Esophagus (tissue), 2 donors: ENCODE data around the gene TM2D3. TPM values are rescaled to one million over a fixed set of nuclear protein-coding genes. Genes with fewer than 3 reads are reported as not detected.

Experiments used
- H3K27ac ChIP-seq, 2 donors: one replicate each; pipeline ENCODE4 v1.5.1; 2013; ENCODE audit warnings: low read depth in 2 of 2, mild to moderate bottlenecking in 2 of 2, inconsistent platforms in 1 of 2, low read length in 1 of 2, moderate library complexity in 1 of 2
- H3K27me3 ChIP-seq, 2 donors: one replicate each; pipeline ENCODE4 v1.6.1; 2013; ENCODE audit warnings: low read length in 2 of 2, control low read depth in 1 of 2, mild to moderate bottlenecking in 1 of 2; ENCODE audit not compliant: insufficient read depth in 2 of 2, control insufficient read depth in 1 of 2
- H3K36me3 ChIP-seq, 2 donors: one replicate each; pipeline ENCODE4 v1.6.1; 2013; ENCODE audit warnings: low read length in 1 of 2; ENCODE audit not compliant: control insufficient read depth in 2 of 2, insufficient read depth in 2 of 2
- H3K4me1 ChIP-seq, 2 donors: one replicate each; pipeline ENCODE4 v1.6.1; 2013; ENCODE audit warnings: low read length in 1 of 2; ENCODE audit not compliant: control insufficient read depth in 2 of 2, insufficient read depth in 2 of 2
- H3K4me3 ChIP-seq, 2 donors: one replicate each; pipeline ENCODE4 v1.5.1; 2013; ENCODE audit warnings: low read length in 2 of 2, mild to moderate bottlenecking in 2 of 2, low read depth in 1 of 2, moderate library complexity in 1 of 2
- H3K9me3 ChIP-seq, 2 donors: one replicate each; pipeline ENCODE4 v1.6.1; 2013; ENCODE audit warnings: mild to moderate bottlenecking in 2 of 2, low read depth in 1 of 2, low read length in 1 of 2, moderate library complexity in 1 of 2; ENCODE audit not compliant: control insufficient read depth in 2 of 2, insufficient read depth in 1 of 2
- WGBS, 2 donors: extraction: QIAGEN DNeasy Blood & Tissue Kit; methylation state at CpG; one replicate each; pipeline ENCODE4 v1.1.7; 2013; 5-methylcytosine and 5-hydroxymethylcytosine counted together
- polyA plus RNA-seq, 2 donors: library from polyadenylated mRNA; stranded (reverse); fragments of 200-250 nt; gene quantifications; one replicate each; pipeline ENCODE4 v1.2.3, GENCODE V29; 2013
- donor health status: healthy with polysubstance abuse.
- donor health status: Bipolar disorder and iron deficiency.

The TM2D3 gene
- polyA plus RNA-seq, 2 donors = 19.0 to 21.2 TPM

DNA sequence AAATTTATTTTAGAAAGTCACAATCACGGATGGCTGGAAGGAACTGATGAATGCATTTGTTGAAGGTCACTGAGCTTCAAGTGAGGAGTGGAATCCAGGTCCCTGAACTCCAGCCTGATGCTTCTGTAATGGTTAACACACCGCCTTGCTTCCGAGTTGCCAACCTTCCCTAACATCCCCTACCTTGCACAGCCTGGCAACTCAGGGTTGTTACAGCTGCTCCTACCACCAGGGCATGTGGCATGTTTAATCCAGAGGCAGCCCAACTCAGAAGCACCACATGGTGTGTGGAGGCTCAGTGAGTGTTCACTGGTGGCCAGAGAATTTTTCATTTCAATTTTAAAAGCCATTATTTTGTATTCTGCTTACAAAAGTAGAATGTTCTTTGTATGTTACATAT, 4.9 kb downstream of the TM2D3 start:
- peaks cover 0 to 18% of the 10 kb centered on the region in 2 donors for H3K36me3 ChIP-seq

DNA sequence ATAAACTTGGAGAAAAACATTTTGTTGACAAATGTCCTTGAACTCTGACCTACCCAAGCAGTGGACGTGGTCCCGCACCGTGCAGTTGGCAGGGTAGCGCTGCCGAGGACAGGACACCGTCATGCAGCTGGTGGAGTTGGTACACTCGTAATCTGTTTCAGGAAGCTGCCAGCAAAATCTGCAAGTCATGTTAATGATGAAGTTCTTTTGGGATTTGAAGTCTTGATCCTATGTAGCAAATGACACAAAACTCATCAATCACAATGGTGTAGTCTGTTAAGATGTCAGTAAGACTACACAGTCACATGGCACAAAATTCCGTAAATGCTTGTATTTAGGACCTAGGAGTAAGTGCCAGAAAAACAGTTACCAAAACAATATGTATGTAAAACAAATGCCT, 5.5 kb downstream of the TM2D3 start:
- no peak overlapping the region for H3K27ac ChIP-seq
- peaks cover 0 to 18% of the 10 kb centered on the region in 2 donors for H3K36me3 ChIP-seq
- no peaks in the 10 kb centered on the region for H3K9me3 ChIP-seq
- no peaks in the 10 kb centered on the region for H3K4me1 ChIP-seq
- H3K4me3 ChIP-seq = no peak overlapping the region
- 69 to 83% methylated on average over 8 of the region's 8 CpGs for WGBS, 2 donors
- H3K27me3 ChIP-seq = no peaks in the 10 kb centered on the region

More for the DNA sequence above, 4.9 kb downstream of the TM2D3 start:
- Histone ChIP-seq H3K4me1 (no peaks in the 10 kb centered on the region), H3K27me3 (no peaks in the 10 kb centered on the region), H3K4me3 (no peak overlapping the region), H3K9me3 (no peaks in the 10 kb centered on the region), H3K27ac (peak overlapping the region in 1 of 2 donors; percentile 44)
- 79 to 80% methylated on average over 3 of the region's 3 CpGs for WGBS, 2 donors

DNA sequence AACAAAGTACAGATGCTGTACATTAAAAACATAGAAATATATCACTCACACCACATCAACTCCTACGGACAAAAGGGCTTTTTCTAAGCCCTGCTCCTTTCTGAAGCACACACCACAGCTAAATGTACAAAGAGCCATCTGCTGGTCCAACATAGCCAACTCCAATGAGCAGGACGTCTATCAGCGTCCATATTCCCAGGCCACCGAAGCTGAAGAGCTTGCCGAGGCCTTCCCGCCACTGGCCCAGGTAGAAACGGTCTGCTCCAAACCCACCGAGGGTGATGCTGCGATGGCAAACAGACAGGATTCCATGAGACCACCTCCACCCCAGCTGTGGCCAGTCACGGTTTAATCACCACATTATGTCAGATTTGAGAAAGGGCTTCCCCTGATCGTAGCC, 9.8 kb downstream of the TM2D3 start:
- WGBS, 2 donors = 65 to 67% methylated on average over 11 of the region's 11 CpGs
- Histone ChIP-seq H3K27ac (peak overlapping the region in 1 of 2 donors; percentile 76), H3K4me3 (no peak overlapping the region), H3K4me1 (no peaks in the 10 kb centered on the region), H3K36me3 (peaks cover 0 to 21% of the 10 kb centered on the region in 2 donors), H3K9me3 (no peaks in the 10 kb centered on the region), H3K27me3 (no peaks in the 10 kb centered on the region)

DNA sequence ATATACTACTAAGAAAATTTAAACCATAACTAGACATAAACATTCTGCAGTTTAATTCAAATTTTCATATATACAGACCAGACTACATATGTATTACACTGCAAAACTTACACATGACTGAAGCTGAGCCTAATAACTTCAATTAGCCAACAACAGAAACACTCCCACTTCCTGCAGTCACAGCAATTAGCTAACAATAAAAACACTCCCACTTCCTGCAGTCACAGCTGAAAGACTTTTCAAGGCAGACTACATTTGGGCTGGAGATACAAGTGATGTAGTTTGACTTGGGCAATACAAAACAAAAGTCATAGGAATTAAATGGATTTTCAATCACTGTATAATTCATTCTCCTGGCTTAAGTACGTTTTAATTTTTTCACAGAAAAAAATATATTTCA, 10.3 kb downstream of the TM2D3 start:
- no peak overlapping the region for H3K27ac ChIP-seq

DNA sequence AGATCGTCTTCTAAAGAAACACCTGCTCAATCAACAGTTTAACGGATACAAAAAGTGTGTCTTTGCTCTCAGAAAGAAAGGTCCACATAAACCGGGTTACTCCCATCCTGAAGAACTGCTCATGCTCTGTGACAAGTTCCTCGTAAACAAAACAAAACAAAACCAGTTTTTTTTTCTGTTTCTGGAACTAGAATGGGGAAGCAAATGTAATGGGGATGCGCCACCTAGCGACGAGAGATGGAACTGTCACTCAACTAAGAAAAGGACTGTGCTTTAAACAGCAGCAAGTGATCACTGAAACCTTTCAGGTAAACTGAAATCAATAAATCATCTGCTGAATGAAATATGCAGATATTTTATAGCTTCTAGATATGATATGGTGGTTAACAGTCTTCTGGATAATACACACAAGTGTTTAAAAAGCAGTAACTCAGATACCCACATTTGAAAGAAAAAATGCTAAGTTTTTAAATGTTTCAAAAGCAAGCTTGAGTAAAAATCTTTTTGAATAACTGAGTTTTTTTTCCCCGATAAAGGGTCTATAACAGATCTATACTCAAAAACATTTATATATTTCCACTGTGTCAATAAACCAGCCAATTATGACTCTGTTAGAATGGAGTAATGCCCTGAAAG, 10.9 kb downstream of the TM2D3 start:
- 29 to 31% methylated on average over 8 of the region's 8 CpGs for WGBS, 2 donors
- Histone ChIP-seq H3K36me3 (peaks cover 0 to 15% of the 10 kb centered on the region in 2 donors), H3K27ac (no peak overlapping the region)

More for the DNA sequence above, 10.3 kb downstream of the TM2D3 start:
- H3K4me1 ChIP-seq = no peaks in the 10 kb centered on the region
- H3K27me3 ChIP-seq = no peaks in the 10 kb centered on the region
- H3K4me3 ChIP-seq = no peak overlapping the region
- H3K36me3 ChIP-seq = peaks cover 0 to 19% of the 10 kb centered on the region in 2 donors
- H3K9me3 ChIP-seq = no peaks in the 10 kb centered on the region
- 47 to 62% methylated on average over 1 of the region's 1 CpG for WGBS, 2 donors

DNA sequence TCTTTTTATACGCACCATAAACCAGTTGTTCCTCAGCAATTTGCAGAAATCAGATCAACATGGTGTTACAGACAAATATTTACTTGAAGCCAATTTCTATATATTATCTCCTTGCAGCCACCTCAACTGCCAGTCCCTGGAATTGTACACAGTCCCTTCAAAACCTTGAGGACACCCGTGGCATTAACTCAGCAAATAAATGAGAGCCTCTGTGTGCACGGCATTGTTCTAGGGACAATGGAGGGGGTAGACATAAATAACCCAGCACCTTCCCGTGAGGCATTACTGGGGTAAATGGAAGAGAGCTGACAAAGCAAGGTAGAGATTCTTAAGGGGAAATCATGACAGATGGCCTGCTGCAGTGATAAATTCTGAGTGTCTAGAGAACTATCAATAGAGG, 12.5 kb downstream of the TM2D3 start:
- Histone ChIP-seq H3K27ac (no peak overlapping the region), H3K36me3 (peaks cover 0 to 9% of the 10 kb centered on the region in 2 donors), H3K9me3 (no peaks in the 10 kb centered on the region), H3K4me3 (no peak overlapping the region), H3K27me3 (no peaks in the 10 kb centered on the region), H3K4me1 (no peaks in the 10 kb centered on the region)
- WGBS, 2 donors = 84 to 87% methylated on average over 4 of the region's 4 CpGs

More for the DNA sequence above, 10.9 kb downstream of the TM2D3 start:
- H3K27me3 ChIP-seq = no peaks in the 10 kb centered on the region
- no peaks in the 10 kb centered on the region for H3K9me3 ChIP-seq
- no peaks in the 10 kb centered on the region for H3K4me1 ChIP-seq
- no peak overlapping the region for H3K4me3 ChIP-seq

DNA sequence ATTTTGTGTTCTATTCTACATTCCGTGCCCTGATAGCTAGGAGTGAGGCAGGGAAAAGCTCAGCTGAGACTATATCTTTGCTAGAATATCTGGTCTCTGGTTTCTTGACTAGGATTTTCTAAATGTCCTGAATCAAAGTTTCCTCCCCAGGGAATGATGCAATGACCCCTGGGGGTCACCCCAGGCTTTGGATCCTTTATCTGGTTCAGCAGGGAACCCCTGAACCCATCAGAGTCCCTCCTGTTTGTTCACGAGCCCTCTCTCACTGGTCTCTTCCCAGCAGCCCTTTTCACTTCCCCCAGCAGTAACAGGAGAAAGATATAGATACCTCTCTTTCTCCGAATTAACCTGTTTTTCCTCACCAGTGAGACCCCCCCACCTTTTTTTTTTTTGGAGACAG, 14.3 kb downstream of the TM2D3 start:
- WGBS, 2 donors = 81 to 85% methylated on average over 3 of the region's 3 CpGs
- peaks cover 0 to 3% of the 10 kb centered on the region in 2 donors for H3K36me3 ChIP-seq
- H3K27me3 ChIP-seq = no peaks in the 10 kb centered on the region
- no peak overlapping the region for H3K4me3 ChIP-seq
- no peak overlapping the region for H3K27ac ChIP-seq
- no peaks in the 10 kb centered on the region for H3K9me3 ChIP-seq
- H3K4me1 ChIP-seq = no peaks in the 10 kb centered on the region

DNA sequence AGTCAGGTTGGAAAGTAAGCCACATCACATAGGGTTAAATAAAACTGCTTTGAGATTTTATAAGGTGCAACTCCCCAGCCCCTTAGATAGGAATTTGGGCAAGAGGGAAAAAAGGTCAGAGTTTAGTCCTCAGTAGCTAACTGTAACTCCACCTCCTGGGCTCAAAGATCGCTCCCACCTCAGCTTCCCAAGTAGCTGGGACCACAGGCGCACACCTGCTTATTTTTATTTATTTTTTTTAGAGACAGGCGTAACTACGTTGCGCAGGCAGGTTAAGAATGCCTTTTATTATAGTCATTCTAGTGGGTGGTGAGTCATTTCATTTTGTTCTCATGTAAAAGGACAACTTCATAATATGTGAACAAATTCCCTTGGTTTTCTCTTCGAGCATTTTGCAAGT, 14.7 kb downstream of the TM2D3 start:
- no peaks in the 10 kb centered on the region for H3K4me1 ChIP-seq
- WGBS, 2 donors = 61 to 65% methylated on average over 6 of the region's 6 CpGs
- H3K4me3 ChIP-seq = no peak overlapping the region
- no peaks in the 10 kb centered on the region for H3K27me3 ChIP-seq
- peaks cover 0 to 3% of the 10 kb centered on the region in 2 donors for H3K36me3 ChIP-seq
- H3K9me3 ChIP-seq = no peaks in the 10 kb centered on the region
- no peak overlapping the region for H3K27ac ChIP-seq

DNA sequence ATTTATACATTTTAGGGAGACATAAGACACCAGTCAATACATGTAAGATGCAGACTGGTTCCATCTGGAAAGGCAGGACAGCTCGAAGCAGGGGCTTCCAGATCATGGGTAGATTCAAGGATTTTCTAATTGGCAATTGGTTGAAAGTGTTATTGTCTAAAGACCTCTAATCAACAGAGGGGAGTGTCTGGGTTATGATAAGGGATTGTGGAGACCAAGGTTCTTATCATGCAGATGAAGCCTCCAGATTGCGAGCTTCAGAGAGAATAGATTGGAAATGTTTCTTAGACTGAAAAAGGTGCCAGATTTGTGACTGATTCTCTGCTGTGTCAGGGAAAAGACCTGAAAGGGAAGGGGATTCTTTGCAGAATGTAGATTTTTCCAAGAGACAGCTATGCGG, 15.1 kb downstream of the TM2D3 start:
- 81 to 85% methylated on average over 3 of the region's 3 CpGs for WGBS, 2 donors
- H3K4me1 ChIP-seq = no peaks in the 10 kb centered on the region
- no peaks in the 10 kb centered on the region for H3K9me3 ChIP-seq
- H3K36me3 ChIP-seq = peaks cover 0 to 3% of the 10 kb centered on the region in 2 donors
- no peaks in the 10 kb centered on the region for H3K27me3 ChIP-seq
- no peak overlapping the region for H3K4me3 ChIP-seq
- no peak overlapping the region for H3K27ac ChIP-seq
